Sigmoid colon (tissue), 3 donors: ENCODE results near the gene AMBN.

ENCODE experiments used
- POLR2A ChIP-seq, 2 donors: fragments of 450-650 bp; IDR thresholded peaks; one replicate each; pipeline ENCODE4 v1.6.1; 2016; ENCODE audit warnings: antibody characterized with exemption in 2 of 2, mild to moderate bottlenecking in 2 of 2, moderate library complexity in 2 of 2
- TF ChIP-seq, protein P1 (sequence below), 4 experiments: fragments of 450-650 bp in 3 of 4; fragments of 200-600 bp in 1 of 4; IDR thresholded peaks; one replicate each; pipeline ENCODE4 v1.5.1; 2016 to 2019; ENCODE audit warnings: antibody characterized with exemption in 4 of 4, mild to moderate bottlenecking in 3 of 4, moderate library complexity in 2 of 4

DNA sequence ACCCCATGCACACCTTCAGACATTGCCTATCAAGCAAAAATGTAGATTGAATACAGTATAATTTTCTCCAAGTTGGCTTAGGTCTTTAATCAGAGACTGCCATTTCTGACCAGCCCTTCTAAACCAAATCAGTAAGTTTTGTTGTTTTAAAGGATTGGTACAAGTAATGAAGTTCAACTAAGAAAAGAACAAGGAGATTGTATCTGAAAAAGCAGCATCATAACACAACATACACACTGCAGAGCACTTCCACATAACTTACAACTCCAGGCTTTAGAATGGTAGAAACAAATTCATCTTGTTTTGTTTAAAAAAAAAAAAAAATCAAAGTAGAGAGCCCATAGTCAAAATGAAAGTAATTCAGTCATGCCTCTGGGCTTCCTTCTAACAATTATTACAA, 16.1 kb upstream of the AMBN start:
- TF ChIP-seq POLR2A (IDR thresholded peaks at IDR 0.05) = no peak
- TF ChIP-seq, protein P1, sequence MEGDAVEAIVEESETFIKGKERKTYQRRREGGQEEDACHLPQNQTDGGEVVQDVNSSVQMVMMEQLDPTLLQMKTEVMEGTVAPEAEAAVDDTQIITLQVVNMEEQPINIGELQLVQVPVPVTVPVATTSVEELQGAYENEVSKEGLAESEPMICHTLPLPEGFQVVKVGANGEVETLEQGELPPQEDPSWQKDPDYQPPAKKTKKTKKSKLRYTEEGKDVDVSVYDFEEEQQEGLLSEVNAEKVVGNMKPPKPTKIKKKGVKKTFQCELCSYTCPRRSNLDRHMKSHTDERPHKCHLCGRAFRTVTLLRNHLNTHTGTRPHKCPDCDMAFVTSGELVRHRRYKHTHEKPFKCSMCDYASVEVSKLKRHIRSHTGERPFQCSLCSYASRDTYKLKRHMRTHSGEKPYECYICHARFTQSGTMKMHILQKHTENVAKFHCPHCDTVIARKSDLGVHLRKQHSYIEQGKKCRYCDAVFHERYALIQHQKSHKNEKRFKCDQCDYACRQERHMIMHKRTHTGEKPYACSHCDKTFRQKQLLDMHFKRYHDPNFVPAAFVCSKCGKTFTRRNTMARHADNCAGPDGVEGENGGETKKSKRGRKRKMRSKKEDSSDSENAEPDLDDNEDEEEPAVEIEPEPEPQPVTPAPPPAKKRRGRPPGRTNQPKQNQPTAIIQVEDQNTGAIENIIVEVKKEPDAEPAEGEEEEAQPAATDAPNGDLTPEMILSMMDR (IDR thresholded peaks at IDR 0.05) = no peak
